ENCODE data around the gene NAPG.
"Not testable (repeated sequence)": the region's sequence is repeated elsewhere in the genome, so short reads cannot be mapped to it uniquely, and the experiment has no call there.

The NAPG gene

DNA sequence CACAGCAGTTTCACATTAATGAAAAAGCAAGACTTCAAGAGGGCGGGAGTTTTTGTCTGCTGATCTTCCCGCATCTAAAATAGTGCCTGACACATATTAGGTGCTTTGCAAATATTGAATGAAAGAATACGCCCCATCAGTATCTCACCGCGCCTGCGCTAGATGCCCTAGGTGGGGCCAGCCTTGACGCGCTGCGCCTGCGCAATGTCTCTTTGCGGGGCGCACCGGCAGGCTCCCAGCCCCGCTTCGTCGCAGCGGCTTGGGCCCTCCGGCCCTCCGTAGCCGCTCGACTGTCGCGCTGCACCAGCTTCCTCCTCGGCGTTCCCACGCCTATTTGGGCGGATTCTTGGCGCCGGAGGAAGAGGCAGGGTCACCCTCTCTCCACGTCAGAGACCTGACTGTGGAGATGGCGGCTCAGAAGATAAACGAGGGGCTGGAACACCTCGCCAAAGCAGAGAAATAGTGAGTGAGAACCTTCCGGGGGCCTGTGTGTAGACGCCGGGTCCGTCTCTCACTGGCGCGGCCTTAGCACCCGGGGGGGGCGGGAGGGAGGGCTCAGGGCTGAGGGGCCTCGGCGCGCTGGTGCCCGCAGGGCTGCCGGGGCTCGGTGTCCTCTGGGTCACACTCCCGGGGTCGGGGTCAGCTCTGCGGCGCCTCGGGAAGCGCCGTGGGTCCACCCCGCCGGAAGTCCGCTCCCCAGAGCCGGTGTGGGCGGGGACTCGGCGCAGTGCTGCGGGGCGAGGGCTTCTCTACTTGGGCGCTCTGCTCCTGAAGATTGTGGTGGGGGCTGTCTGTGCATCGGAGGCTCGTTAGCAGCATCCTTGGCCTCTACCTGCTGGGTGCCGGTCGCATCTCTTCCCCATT, at the start of gene NAPG:
TSS of gene NAPG (plus strand) at position 331 of the 864 bp plus-strand sequence. CDS start at position 407, 76 bp downstream.
- peak; percentile 95 for DNase-seq (ENCODE audit: low spot score)

GRCh38 chr18:10476338-10476791, 49.5 kb upstream of the NAPG start:
- DNase-seq (ENCODE audit: low spot score), result no peak

DNA sequence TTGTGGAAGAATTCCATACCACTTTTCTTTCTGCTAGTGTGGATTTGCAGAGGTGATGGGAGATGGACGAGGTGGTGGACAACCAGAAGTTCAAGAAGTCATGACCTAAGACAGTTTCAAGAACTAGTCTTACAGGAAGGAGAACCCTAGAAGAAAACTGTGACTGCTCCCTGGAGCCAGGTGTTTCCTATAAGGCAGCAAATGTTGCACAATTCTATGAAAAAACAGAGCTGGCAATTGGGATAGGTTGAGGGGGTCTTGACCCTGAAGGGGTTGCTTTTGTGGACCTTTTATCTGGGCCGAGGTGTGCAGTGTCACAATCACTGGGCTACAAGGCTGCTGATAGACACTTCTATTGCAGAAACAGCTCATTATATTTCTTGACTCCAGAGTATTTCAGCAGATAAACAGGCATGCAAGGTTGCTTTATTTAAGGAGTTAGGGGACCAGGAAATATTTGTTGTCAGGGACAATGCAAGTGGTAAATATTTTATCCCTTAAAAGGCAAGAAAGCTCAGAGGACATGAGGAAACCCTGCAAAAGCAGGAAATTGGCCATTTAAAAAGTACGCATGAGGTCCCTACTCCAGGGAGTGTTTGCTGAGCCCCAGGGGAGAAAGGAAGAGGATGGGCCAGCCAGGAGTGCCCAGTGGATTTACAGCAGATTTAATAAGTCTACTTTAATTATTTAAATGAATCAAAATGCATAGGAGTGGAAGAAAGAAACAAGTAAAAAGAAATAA, 48.5 kb upstream of the NAPG start:
- no peak for DNase-seq (ENCODE audit: low spot score)

DNA sequence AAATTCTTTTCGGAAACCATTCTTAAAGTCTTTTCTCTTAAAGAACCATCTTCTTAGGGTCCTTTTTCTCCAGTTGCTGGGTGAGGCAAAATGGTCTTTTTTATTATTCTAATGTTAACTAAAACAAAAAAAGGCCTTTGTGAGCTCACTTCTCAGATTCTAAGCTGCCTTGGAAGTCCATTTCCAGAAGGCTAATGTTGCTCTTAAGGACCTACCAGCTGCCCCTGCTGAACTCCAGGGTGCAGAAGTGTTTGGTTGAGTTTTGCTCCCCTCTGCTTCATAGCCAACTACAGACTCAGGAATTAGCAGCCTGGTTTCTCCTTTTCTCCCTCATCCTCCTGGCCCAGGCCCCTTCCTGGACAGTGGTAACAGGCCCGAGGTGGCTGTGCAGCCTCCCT, 48.0 kb upstream of the NAPG start:
- no peak for DNase-seq (ENCODE audit: low spot score)

GRCh38 chr18:10481831-10482230, 44.0 kb upstream of the NAPG start:
- no peak for DNase-seq (ENCODE audit: low spot score)

DNA sequence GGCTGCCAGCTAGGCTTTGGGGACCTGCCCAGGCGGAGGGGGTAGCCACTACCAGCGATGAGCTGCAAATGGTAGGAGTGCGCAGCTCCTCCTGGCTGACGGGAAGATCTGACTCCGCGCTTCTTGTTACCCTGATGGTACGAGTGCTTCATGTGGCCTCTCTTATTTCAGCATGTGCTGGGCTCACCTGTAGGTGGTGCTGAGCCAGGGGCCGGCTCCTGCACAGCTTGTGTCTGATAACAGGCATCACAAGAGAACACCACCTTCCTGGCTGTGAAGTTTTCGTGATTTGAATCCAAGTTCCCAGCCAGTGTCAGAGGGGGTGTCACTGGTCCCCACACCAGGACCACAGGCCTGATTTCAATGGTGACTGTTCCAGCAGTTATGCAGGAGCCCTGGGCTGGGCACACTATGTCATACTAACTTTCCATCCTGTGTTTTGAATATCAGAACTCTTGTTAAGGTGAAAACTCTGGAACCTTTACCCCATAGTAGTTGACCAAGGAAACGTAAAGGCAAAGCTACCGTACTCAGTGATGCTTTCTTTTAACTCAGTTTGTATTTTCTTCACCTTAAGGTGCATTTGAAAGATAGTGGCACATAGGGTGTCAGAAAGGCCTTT, 43.4 kb upstream of the NAPG start:
- DNase-seq (ENCODE audit: low spot score), result peak; percentile 13

GRCh38 chr18:10482985-10483949, 42.6 kb upstream of the NAPG start:
- peak; percentile 62 for DNase-seq (ENCODE audit: low spot score)

DNA sequence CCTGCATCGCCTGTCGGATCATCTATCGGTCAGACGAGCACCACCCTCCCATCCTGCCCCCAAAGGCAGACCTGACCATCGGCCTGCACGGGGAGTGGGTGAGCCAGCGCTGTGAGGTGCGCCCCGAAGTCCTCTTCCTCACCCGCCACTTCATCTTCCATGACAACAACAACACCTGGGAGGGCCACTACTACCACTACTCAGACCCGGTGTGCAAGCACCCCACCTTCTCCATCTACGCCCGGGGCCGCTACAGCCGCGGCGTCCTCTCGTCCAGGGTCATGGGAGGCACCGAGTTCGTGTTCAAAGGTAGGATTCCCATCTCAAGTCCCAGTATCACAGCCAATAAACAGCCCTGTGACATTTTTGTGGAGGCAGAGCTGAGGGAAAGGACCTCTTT, 40.4 kb upstream of the NAPG start:
- DNase-seq (ENCODE audit: low spot score), result no peak

DNA sequence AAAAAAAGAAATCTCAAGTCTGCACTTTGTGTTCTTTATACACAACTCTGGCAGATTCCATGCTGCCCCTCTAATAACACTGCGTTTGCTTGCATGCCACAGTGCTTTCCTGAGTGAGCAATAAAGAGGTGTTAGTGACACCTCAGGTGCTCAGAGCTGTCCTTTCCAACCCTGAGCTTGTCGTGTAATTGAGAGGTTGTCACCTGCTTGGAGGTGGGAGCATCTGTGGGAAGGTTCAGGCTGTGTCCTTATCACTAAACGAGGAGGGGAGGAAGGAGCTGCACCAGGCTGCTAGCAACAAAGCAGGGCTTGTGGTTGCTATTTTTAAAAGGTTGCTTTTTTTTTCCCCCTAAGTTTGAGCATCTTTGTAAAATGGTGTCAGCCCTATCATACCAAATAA, 39.5 kb upstream of the NAPG start:
- no peak for DNase-seq (ENCODE audit: low spot score)

DNA sequence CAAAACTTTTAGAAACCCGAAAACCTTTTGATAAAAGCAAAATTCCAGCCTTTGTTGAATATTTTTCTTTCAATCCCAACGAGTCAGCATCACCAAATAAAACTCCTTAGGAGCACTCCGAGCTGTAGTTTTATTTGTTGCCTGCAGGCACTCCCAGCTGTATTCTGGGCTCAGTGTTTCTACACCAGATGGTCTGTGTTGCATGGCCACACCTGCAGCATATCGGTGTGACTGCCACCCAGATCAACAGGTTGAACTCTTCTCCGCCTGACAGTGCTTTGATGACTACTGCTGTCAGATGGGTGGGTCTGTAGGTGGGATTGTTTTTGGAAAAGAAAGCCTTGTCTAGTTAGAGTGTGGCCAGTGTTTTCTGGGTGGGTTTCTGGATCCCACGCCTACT, 38.7 kb upstream of the NAPG start:
- peak; percentile 50 for DNase-seq (ENCODE audit: low spot score)

DNA sequence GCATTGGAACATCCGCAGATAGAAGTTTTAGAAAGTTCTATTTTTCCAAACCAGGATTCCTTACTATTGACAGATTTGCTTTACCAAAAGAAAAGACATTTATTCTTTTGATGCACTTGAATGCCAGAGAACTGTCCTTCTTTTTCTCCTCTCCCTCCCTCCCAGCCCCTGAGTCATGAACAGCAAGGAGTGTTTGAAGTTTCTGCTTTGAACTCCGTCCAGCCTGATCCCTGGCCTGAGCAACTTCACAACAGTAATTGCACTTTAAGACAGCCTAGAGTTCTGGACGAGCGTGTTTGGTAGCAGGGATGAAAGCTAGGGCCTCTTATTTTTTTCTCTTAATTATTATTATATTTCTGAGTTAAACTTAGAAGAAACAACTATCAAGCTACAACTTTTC, 37.8 kb upstream of the NAPG start:
- DNase-seq (ENCODE audit: low spot score), result no peak

DNA sequence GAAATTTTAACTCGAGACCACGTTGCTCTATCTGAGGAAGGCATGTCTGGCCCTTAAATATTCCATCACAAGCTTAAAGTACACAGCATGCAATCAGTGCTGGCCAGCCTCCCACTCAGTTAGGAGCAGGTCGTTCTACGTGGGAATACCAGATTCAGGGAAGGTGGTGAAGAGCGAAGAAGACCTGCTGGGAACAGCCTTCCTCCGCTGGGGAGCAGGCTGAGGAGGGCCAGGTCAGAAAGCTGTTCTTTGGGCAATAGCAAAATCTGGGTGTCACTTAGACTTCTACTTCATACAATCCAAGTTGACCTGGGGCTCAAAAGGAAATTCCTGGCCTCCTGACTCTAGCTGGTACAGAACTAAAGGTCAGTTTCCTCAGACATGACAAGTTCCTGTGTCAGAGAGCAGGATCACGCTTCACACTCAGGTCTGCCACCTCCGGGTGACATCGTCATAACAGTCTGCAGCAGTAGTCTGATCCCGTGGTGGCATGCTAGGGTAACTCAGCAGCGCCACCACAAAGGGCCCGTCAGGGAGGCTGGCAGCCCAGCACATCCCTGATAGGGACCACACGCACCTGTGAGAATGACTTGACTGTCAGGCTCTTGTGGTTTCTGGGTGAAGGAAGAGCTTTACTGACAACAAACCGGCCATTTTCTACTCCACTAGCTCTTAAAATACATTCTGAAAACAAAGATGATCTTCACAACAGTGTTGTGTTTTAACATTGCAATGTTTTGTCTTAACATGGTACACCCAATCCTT, 35.2 kb upstream of the NAPG start:
- DNase-seq (ENCODE audit: low spot score), result peak; percentile 95

DNA sequence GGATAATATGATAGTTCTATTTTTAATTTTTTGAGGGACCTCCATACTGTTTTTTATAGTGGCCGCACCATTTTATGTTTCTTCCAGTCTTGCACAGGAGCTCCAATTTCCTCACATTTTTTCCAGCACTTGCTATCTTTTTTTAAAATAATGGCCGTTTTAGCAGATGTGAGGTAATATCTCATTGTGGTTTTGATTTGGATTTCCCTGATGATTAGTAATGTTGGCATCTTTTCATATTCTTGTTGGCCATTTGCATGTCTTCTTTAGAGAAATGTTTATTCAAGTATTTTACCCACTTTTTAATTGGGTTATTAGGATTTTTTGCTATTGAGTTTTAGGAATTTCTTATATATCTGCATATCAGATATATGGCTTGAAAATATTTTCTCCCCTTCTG, 29.9 kb upstream of the NAPG start:
- no peak for DNase-seq (ENCODE audit: low spot score)

DNA sequence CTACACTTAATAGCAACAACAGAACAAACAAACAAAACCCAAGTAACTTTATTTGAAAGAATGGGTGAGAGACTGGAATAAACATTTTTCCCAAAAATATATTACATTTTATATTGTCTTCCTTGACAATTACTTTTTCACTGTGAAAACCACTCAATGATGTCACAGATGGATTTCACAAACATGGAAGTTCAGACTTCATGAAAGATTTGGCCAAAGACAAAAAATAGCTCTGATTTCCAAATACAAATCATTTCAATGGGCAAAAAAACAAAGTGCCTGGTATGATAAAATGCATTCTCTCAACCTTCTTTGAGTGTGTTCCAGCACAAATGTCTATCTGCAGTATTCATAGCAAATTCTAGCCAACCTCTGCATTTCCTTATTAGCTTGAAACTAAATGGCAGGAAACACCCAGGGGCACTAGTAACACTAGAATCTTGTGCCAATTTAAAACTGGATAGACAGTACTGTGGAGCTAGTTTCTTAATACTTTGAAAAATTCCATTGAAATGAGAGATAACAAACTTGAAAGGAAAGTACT, 28.5 kb upstream of the NAPG start:
- no peak for DNase-seq (ENCODE audit: low spot score)

DNA sequence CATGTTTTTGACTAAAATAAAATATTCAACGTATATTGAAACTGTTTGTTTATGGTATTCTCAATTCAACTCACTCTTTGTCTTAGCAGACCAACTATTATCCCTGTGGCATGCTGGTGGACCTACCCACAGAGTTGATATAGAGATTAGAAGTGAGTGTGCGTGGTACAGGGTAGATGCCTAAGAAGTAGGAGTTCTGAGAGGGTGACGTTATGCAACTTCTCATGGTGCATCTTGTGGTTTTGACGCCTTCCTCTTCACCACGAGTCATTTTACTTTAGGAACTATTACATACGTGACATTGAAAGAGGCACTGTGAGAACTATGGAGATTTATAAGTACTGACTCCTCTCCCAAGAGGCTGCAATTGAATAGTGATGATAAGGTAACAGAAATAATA, 26.6 kb upstream of the NAPG start:
- no peak for DNase-seq (ENCODE audit: low spot score)

DNA sequence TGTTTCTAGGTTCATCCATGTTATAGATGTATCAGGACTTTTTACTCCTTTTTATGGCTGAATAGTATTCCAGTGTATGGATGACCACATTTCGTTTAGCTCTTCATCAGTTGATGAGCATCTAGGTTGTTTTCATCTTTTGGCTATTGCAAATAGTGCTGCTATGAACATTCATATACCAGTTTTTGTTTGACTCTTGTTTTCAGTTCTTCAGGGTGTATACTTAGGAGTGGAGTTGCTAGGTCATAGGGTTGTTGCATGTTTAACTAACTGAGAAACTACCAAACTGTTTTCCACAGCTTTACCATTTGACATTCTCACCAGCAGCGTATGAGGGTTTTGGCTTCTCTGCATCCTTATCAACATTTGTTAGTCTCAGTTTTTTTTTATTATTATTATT, 25.8 kb upstream of the NAPG start:
- DNase-seq (ENCODE audit: low spot score), result no peak

GRCh38 chr18:10504723-10505122, 21.1 kb upstream of the NAPG start:
- no peak for DNase-seq (ENCODE audit: low spot score)

- not testable (repeated sequence) for DNase-seq (ENCODE audit: low spot score)
Measured at GRCh38 chr18:10505892-10506291, 19.9 kb upstream of the NAPG start.

GRCh38 chr18:10508591-10508990, 17.2 kb upstream of the NAPG start:
- no peak for DNase-seq (ENCODE audit: low spot score)

DNA sequence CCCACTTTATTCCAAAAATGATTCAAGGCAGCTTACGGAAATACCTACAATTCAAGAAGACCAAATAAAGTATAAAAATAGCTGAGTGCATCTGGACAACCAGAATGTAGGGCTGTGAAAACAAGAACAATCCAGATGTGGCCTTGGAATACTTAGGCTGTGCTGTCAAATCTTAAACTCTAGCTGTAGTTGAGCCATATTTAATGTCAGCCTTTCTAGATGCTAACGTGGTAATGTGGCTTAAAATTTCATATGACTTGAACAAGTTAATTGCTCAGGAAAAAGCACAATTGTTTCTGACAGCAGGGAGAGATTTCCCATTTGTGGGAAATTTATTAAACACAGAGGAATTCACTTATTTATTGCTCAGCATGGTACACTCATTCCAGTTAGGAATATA, 14.6 kb upstream of the NAPG start:
- DNase-seq (ENCODE audit: low spot score), result no peak

DNA sequence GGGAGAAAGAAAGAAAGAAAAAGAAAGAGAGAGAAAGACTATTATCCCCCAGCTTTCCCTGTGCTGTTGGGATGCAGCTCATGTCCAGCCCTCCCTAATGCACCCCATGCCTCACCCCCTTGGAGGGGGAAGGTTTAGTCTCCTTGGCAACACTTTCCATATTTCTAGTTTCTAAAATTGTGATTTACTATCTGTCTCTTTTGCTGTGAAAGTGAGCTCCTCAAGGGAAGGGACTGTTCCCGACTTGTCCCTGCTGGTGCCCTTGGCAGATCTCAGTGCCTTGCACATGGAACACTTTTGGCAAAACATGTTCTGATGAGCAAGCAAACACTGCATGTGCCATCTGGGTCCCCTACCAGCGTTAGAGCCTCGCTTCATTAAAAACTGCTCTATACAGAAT, 11.7 kb upstream of the NAPG start:
- no peak for DNase-seq (ENCODE audit: low spot score)

Data from NAMALWA (cell line).